Measurements from ENCODE around the gene SPTBN4. TPM values are rescaled to one million over a fixed set of nuclear protein-coding genes. Genes with fewer than 3 reads are reported as not detected.

SPTBN4 gene
- total RNA-seq, 2 donors from 2014 or later, result 0.79 to 2.0 TPM

GRCh38 chr19:40600570-40601133 is 133.9 kb downstream of the SPTBN4 start:
- Mint-ChIP-seq H3K9me3 (peaks cover 3% of the 10 kb centered on the region), H3K27ac (no peak overlapping the region), H3K4me3 (peak overlapping the region; percentile 43), H3K4me1 (peaks cover 20% of the 10 kb centered on the region), H3K27me3 (ENCODE audit: insufficient read depth) (peaks cover 76% of the 10 kb centered on the region), H3K36me3 (ENCODE audit: low read depth) (no peaks in the 10 kb centered on the region)
- no peak overlapping the region for H3K27ac ChIP-seq (ENCODE audit: low read depth, low read length)
- peaks cover 12% of the 10 kb centered on the region for H3K4me1 ChIP-seq (ENCODE audit: control insufficient read depth, insufficient read depth, low read length)
- no peak overlapping the region for H3K4me3 ChIP-seq (ENCODE audit: low read length)
- H3K9ac ChIP-seq (ENCODE audit: extremely low read depth, low read length, poor library complexity, severe bottlenecking), result no peak overlapping the region
- WGBS, 2 experiments (ENCODE audit: insufficient coverage in 1 of 2, insufficient read length in 1 of 2), result 35 to 52% methylated on average over 6 to 13 of the region's 13 CpGs
- H3K9me3 ChIP-seq (ENCODE audit: control insufficient read depth, low read length), result no peaks in the 10 kb centered on the region
- H3K27me3 ChIP-seq (ENCODE audit: control insufficient read depth, insufficient read depth, low read length, poor library complexity, severe bottlenecking), result peaks cover 63% of the 10 kb centered on the region
- DNase-seq, result peak; percentile 62
- TF ChIP-seq CTCF (conservative IDR thresholded peaks at IDR 0.05), result no peak
- H3K36me3 ChIP-seq (ENCODE audit: control insufficient read depth, insufficient read depth, low read length), result no peaks in the 10 kb centered on the region

- peaks cover 24% of the 10 kb centered on the region for H3K4me1 Mint-ChIP-seq
- H3K9me3 Mint-ChIP-seq, result peaks cover 3% of the 10 kb centered on the region
- peaks cover 60% of the 10 kb centered on the region for H3K27me3 ChIP-seq (ENCODE audit: control insufficient read depth, insufficient read depth, low read length, poor library complexity, severe bottlenecking)
- peak within 1 kb of the TSS; percentile 43 for H3K4me3 Mint-ChIP-seq
- no peak within 1 kb of the TSS for H3K9ac ChIP-seq (ENCODE audit: extremely low read depth, low read length, poor library complexity, severe bottlenecking)
- DNase-seq, result peak; percentile 71
- peaks cover 12% of the 10 kb centered on the region for H3K4me1 ChIP-seq (ENCODE audit: control insufficient read depth, insufficient read depth, low read length)
- no peak within 1 kb of the TSS for H3K27ac Mint-ChIP-seq
- no peaks in the 10 kb centered on the region for H3K36me3 ChIP-seq (ENCODE audit: control insufficient read depth, insufficient read depth, low read length)
- H3K36me3 Mint-ChIP-seq (ENCODE audit: low read depth), result no peaks in the 10 kb centered on the region
- H3K27me3 Mint-ChIP-seq (ENCODE audit: insufficient read depth), result peaks cover 77% of the 10 kb centered on the region
- 8 to 31% methylated on average over 3 to 66 of the region's 82 CpGs for WGBS, 2 experiments (ENCODE audit: insufficient coverage in 1 of 2, insufficient read length in 1 of 2)
- H3K9me3 ChIP-seq (ENCODE audit: control insufficient read depth, low read length), result no peaks in the 10 kb centered on the region
- TF ChIP-seq CTCF (conservative IDR thresholded peaks at IDR 0.05), result no peak
- H3K27ac ChIP-seq (ENCODE audit: low read depth, low read length), result no peak within 1 kb of the TSS
- H3K4me3 ChIP-seq (ENCODE audit: low read length), result peak within 1 kb of the TSS; percentile 62
Measured at GRCh38 chr19:40601134-40601974, 134.6 kb downstream of the SPTBN4 start, which contains the start of gene LTBP4. LTBP4 (plus strand) TSS chr19:40601369; CDS start chr19:40601388, 19 bp downstream.

DNA sequence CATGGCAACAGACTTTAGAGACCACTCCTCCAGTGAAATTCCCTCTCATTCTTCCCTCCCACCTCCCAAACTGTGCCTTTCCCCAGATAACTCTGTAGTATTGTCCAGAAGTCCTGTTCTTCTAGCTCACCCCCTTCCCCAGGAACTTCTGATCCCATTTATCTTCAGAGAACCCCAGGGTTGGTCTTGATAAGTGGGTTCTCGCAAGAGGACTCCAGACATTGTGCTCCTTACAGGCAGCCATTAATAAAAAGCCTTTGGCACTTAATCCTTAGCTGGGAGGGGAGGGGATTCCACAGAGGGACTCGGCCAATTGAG is 136.2 kb downstream of the SPTBN4 start:
- Mint-ChIP-seq H3K27ac (peak overlapping the region; percentile 87), H3K4me1 (peaks cover 24% of the 10 kb centered on the region), H3K27me3 (ENCODE audit: insufficient read depth) (peaks cover 78% of the 10 kb centered on the region)

More for the DNA sequence above, 136.2 kb downstream of the SPTBN4 start:
- no peak for DNase-seq
- WGBS, 2 experiments (ENCODE audit: insufficient coverage in 1 of 2, insufficient read length in 1 of 2), result 39 to 78% methylated on average over 1 to 2 of the region's 2 CpGs
- Histone ChIP-seq H3K4me3 (ENCODE audit: low read length) (peak overlapping the region; percentile 72), H3K9ac (ENCODE audit: extremely low read depth, low read length, poor library complexity, severe bottlenecking) (peak overlapping the region; percentile 54), H3K36me3 (ENCODE audit: control insufficient read depth, insufficient read depth, low read length) (no peaks in the 10 kb centered on the region), H3K27ac (ENCODE audit: low read depth, low read length) (peak overlapping the region; percentile 69), H3K9me3 (ENCODE audit: control insufficient read depth, low read length) (no peaks in the 10 kb centered on the region), H3K27me3 (ENCODE audit: control insufficient read depth, insufficient read depth, low read length, poor library complexity, severe bottlenecking) (peaks cover 55% of the 10 kb centered on the region), H3K4me1 (ENCODE audit: control insufficient read depth, insufficient read depth, low read length) (peaks cover 14% of the 10 kb centered on the region)
- Mint-ChIP-seq H3K36me3 (ENCODE audit: low read depth) (no peaks in the 10 kb centered on the region), H3K4me3 (peak overlapping the region; percentile 59), H3K9me3 (peaks cover 3% of the 10 kb centered on the region)
- TF ChIP-seq CTCF (conservative IDR thresholded peaks at IDR 0.05), result no peak

All from endodermal cell (in vitro differentiated cells).